ENCODE measurements around the gene POU3F3.

POU3F3 gene

GRCh38 chr2:104889960-104890684 is 36.2 kb downstream of the POU3F3 start:
- no peak for TF ChIP-seq CTCF (IDR thresholded peaks at IDR 0.05)
- no peak for DNase-seq
- H3K4me1 ChIP-seq = no peaks in the 10 kb centered on the region
- no peak overlapping the region for H3K4me3 ChIP-seq
- H3K9me3 ChIP-seq = no peaks in the 10 kb centered on the region
- H3K27me3 ChIP-seq = peaks cover 0 to 3% of the 10 kb centered on the region in 2 donors
- intact Hi-C loops (cut with DNase I; ENCODE audit: low total_unique reads) = no loop called here
- no peak overlapping the region for H3K27ac ChIP-seq
- no peaks in the 10 kb centered on the region for H3K36me3 ChIP-seq

GRCh38 chr2:104890685-104891069 is 36.8 kb downstream of the POU3F3 start:
- no peak overlapping the region for H3K4me3 ChIP-seq
- intact Hi-C loops (cut with DNase I; ENCODE audit: low total_unique reads) = no loop called here
- H3K36me3 ChIP-seq = no peaks in the 10 kb centered on the region
- no peak for TF ChIP-seq CTCF (IDR thresholded peaks at IDR 0.05)
- no peaks in the 10 kb centered on the region for H3K9me3 ChIP-seq
- no peak overlapping the region for H3K27ac ChIP-seq
- H3K4me1 ChIP-seq = no peaks in the 10 kb centered on the region
- peaks cover 0 to 3% of the 10 kb centered on the region in 2 donors for H3K27me3 ChIP-seq
- DNase-seq = no peak

- no peak for DNase-seq
- H3K27me3 ChIP-seq = peaks cover 0 to 6% of the 10 kb centered on the region in 2 donors
- intact Hi-C loops (cut with DNase I; ENCODE audit: low total_unique reads) = no loop called here
- no peaks in the 10 kb centered on the region for H3K36me3 ChIP-seq
- no peak overlapping the region for H3K27ac ChIP-seq
- H3K4me1 ChIP-seq = no peaks in the 10 kb centered on the region
- H3K9me3 ChIP-seq = no peaks in the 10 kb centered on the region
- H3K4me3 ChIP-seq = no peak overlapping the region
- no peak for TF ChIP-seq CTCF (IDR thresholded peaks at IDR 0.05)
These were observed 37.2 kb downstream of the POU3F3 start for GRCh38 chr2:104891145-104891544.

GRCh38 chr2:104896446-104896845 is 42.5 kb downstream of the POU3F3 start:
- no peak for DNase-seq
- Histone ChIP-seq H3K27me3 (peaks cover 0 to 9% of the 10 kb centered on the region in 2 donors), H3K4me1 (no peaks in the 10 kb centered on the region), H3K27ac (no peak overlapping the region), H3K36me3 (no peaks in the 10 kb centered on the region), H3K4me3 (no peak overlapping the region), H3K9me3 (no peaks in the 10 kb centered on the region)
- TF ChIP-seq CTCF (IDR thresholded peaks at IDR 0.05) = no peak
- intact Hi-C loops (cut with DNase I; ENCODE audit: low total_unique reads) = no loop called here

GRCh38 chr2:104897515-104898184 is 43.7 kb downstream of the POU3F3 start:
- DNase-seq = no peak
- Histone ChIP-seq H3K27ac (no peak overlapping the region), H3K27me3 (peaks cover 0 to 11% of the 10 kb centered on the region in 2 donors), H3K4me1 (no peaks in the 10 kb centered on the region), H3K9me3 (no peaks in the 10 kb centered on the region), H3K4me3 (no peak overlapping the region), H3K36me3 (no peaks in the 10 kb centered on the region)
- intact Hi-C loops (cut with DNase I; ENCODE audit: low total_unique reads) = no loop called here
- TF ChIP-seq CTCF (IDR thresholded peaks at IDR 0.05) = no peak

Measured in tibial artery (tissue), 4 donors.